Stimulated activated memory B cell treated with anti-CD40 and anti-IgM and Interleukin-4, amounts not matched to agents 10 μg/mL and 1 μg/mL and 100 μg/mL, for 72 hours (primary cell): Measurements from ENCODE around the gene LDLRAD4.

Source experiments
- ATAC-seq: fragments of 150-1000 bp; cut with Tn5 transposase; 2 replicates; pipeline ENCODE4 v1.10.0; 2021
- H3K27ac Mint-ChIP-seq: one replicate; pipeline ENCODE4 v1.8.0; 2022; ENCODE audit warnings: mild to moderate bottlenecking, mixed read lengths
- H3K27me3 Mint-ChIP-seq: one replicate; pipeline ENCODE4 v1.8.0; 2022; ENCODE audit warnings: mixed read lengths
- H3K36me3 Mint-ChIP-seq: one replicate; pipeline ENCODE4 v1.8.0; 2022; ENCODE audit warnings: mixed read lengths
- H3K4me1 Mint-ChIP-seq: one replicate; pipeline ENCODE4 v1.8.0; 2022; ENCODE audit warnings: mixed read lengths
- H3K4me3 Mint-ChIP-seq: one replicate; pipeline ENCODE4 v1.8.0; 2022; ENCODE audit warnings: mild to moderate bottlenecking, moderate library complexity, mixed read lengths
- H3K9me3 Mint-ChIP-seq: one replicate; pipeline ENCODE4 v1.8.0; 2022; ENCODE audit warnings: mixed read lengths

Gene LDLRAD4

GRCh38 chr18:13584825-13585224, 366.3 kb downstream of the LDLRAD4 start:
- Mint-ChIP-seq H3K27me3 (no peaks in the 10 kb centered on the region), H3K27ac (peak overlapping the region; percentile 92), H3K36me3 (no peaks in the 10 kb centered on the region), H3K9me3 (no peaks in the 10 kb centered on the region), H3K4me3 (no peak overlapping the region), H3K4me1 (peaks cover 61% of the 10 kb centered on the region)
- ATAC-seq, result no peak

GRCh38 chr18:13585379-13586153, 367.0 kb downstream of the LDLRAD4 start:
- Mint-ChIP-seq H3K27ac (peak overlapping the region; percentile 92), H3K4me3 (peak overlapping the region; percentile 50), H3K27me3 (no peaks in the 10 kb centered on the region), H3K36me3 (no peaks in the 10 kb centered on the region), H3K4me1 (peaks cover 59% of the 10 kb centered on the region), H3K9me3 (peaks cover 3% of the 10 kb centered on the region)
- peak; percentile 82 for ATAC-seq

GRCh38 chr18:13587001-13587400, 368.4 kb downstream of the LDLRAD4 start:
- peak overlapping the region; percentile 92 for H3K27ac Mint-ChIP-seq
- H3K9me3 Mint-ChIP-seq, result peaks cover 3% of the 10 kb centered on the region
- no peaks in the 10 kb centered on the region for H3K36me3 Mint-ChIP-seq
- no peak for ATAC-seq
- no peak overlapping the region for H3K4me3 Mint-ChIP-seq
- H3K4me1 Mint-ChIP-seq, result peaks cover 59% of the 10 kb centered on the region
- H3K27me3 Mint-ChIP-seq, result no peaks in the 10 kb centered on the region

- Mint-ChIP-seq H3K9me3 (peaks cover 3% of the 10 kb centered on the region), H3K27me3 (no peaks in the 10 kb centered on the region), H3K4me1 (peaks cover 59% of the 10 kb centered on the region), H3K36me3 (no peaks in the 10 kb centered on the region), H3K27ac (peak overlapping the region; percentile 92), H3K4me3 (no peak overlapping the region)
- ATAC-seq, result no peak
Measured at GRCh38 chr18:13587477-13587876, 368.9 kb downstream of the LDLRAD4 start.

- no peak for ATAC-seq
- Mint-ChIP-seq H3K36me3 (no peaks in the 10 kb centered on the region), H3K4me3 (no peak overlapping the region), H3K27ac (peak overlapping the region; percentile 92), H3K9me3 (peaks cover 3% of the 10 kb centered on the region), H3K4me1 (peaks cover 59% of the 10 kb centered on the region), H3K27me3 (no peaks in the 10 kb centered on the region)
Measured at GRCh38 chr18:13587937-13588336, 369.4 kb downstream of the LDLRAD4 start.

GRCh38 chr18:13589316-13589715, 370.8 kb downstream of the LDLRAD4 start:
- peak overlapping the region; percentile 11 for H3K27ac Mint-ChIP-seq
- no peaks in the 10 kb centered on the region for H3K36me3 Mint-ChIP-seq
- H3K4me1 Mint-ChIP-seq, result peaks cover 50% of the 10 kb centered on the region
- H3K4me3 Mint-ChIP-seq, result no peak overlapping the region
- ATAC-seq, result no peak
- H3K27me3 Mint-ChIP-seq, result no peaks in the 10 kb centered on the region
- peaks cover 3% of the 10 kb centered on the region for H3K9me3 Mint-ChIP-seq

- Mint-ChIP-seq H3K36me3 (no peaks in the 10 kb centered on the region), H3K27me3 (no peaks in the 10 kb centered on the region), H3K9me3 (peaks cover 3% of the 10 kb centered on the region), H3K4me3 (no peak overlapping the region), H3K27ac (peak overlapping the region; percentile 11), H3K4me1 (peaks cover 44% of the 10 kb centered on the region)
- ATAC-seq, result no peak
Measured at GRCh38 chr18:13589943-13590342, 371.4 kb downstream of the LDLRAD4 start.

- Mint-ChIP-seq H3K9me3 (peaks cover 20% of the 10 kb centered on the region), H3K27me3 (no peaks in the 10 kb centered on the region), H3K27ac (no peak overlapping the region), H3K36me3 (peaks cover 23% of the 10 kb centered on the region), H3K4me3 (no peak overlapping the region), H3K4me1 (peaks cover 21% of the 10 kb centered on the region)
- ATAC-seq, result no peak
Measured at GRCh38 chr18:13592246-13592645, 373.7 kb downstream of the LDLRAD4 start.

- Mint-ChIP-seq H3K4me1 (peaks cover 7% of the 10 kb centered on the region), H3K27me3 (no peaks in the 10 kb centered on the region), H3K4me3 (no peak overlapping the region), H3K36me3 (peaks cover 27% of the 10 kb centered on the region), H3K9me3 (peaks cover 26% of the 10 kb centered on the region), H3K27ac (no peak overlapping the region)
- no peak for ATAC-seq
Measured at GRCh38 chr18:13594551-13594950, 376.0 kb downstream of the LDLRAD4 start.

- no peak overlapping the region for H3K4me3 Mint-ChIP-seq
- H3K9me3 Mint-ChIP-seq, result peaks cover 24% of the 10 kb centered on the region
- H3K36me3 Mint-ChIP-seq, result peaks cover 27% of the 10 kb centered on the region
- H3K27me3 Mint-ChIP-seq, result no peaks in the 10 kb centered on the region
- peaks cover 12% of the 10 kb centered on the region for H3K4me1 Mint-ChIP-seq
- no peak for ATAC-seq
- no peak overlapping the region for H3K27ac Mint-ChIP-seq
Measured at GRCh38 chr18:13597068-13597467, 378.5 kb downstream of the LDLRAD4 start.

GRCh38 chr18:13598591-13598990, 380.0 kb downstream of the LDLRAD4 start:
- ATAC-seq, result no peak
- H3K4me3 Mint-ChIP-seq, result no peak overlapping the region
- no peaks in the 10 kb centered on the region for H3K27me3 Mint-ChIP-seq
- H3K27ac Mint-ChIP-seq, result no peak overlapping the region
- peaks cover 12% of the 10 kb centered on the region for H3K4me1 Mint-ChIP-seq
- H3K9me3 Mint-ChIP-seq, result peaks cover 24% of the 10 kb centered on the region
- peaks cover 27% of the 10 kb centered on the region for H3K36me3 Mint-ChIP-seq

GRCh38 chr18:13599031-13599430, 380.5 kb downstream of the LDLRAD4 start:
- ATAC-seq, result no peak
- no peaks in the 10 kb centered on the region for H3K27me3 Mint-ChIP-seq
- H3K4me3 Mint-ChIP-seq, result no peak overlapping the region
- peaks cover 12% of the 10 kb centered on the region for H3K4me1 Mint-ChIP-seq
- H3K27ac Mint-ChIP-seq, result no peak overlapping the region
- H3K9me3 Mint-ChIP-seq, result peaks cover 24% of the 10 kb centered on the region
- peaks cover 27% of the 10 kb centered on the region for H3K36me3 Mint-ChIP-seq

- no peak for ATAC-seq
- Mint-ChIP-seq H3K36me3 (no peaks in the 10 kb centered on the region), H3K27me3 (no peaks in the 10 kb centered on the region), H3K4me3 (no peak overlapping the region), H3K27ac (no peak overlapping the region), H3K4me1 (peaks cover 22% of the 10 kb centered on the region), H3K9me3 (peaks cover 3% of the 10 kb centered on the region)
Measured at GRCh38 chr18:13603304-13604019, 384.9 kb downstream of the LDLRAD4 start.

- ATAC-seq, result no peak
- no peak overlapping the region for H3K4me3 Mint-ChIP-seq
- H3K4me1 Mint-ChIP-seq, result peaks cover 35% of the 10 kb centered on the region
- no peaks in the 10 kb centered on the region for H3K9me3 Mint-ChIP-seq
- no peak overlapping the region for H3K27ac Mint-ChIP-seq
- no peaks in the 10 kb centered on the region for H3K36me3 Mint-ChIP-seq
- no peaks in the 10 kb centered on the region for H3K27me3 Mint-ChIP-seq
Measured at GRCh38 chr18:13604786-13605185, 386.2 kb downstream of the LDLRAD4 start.

GRCh38 chr18:13605477-13605876, 386.9 kb downstream of the LDLRAD4 start:
- ATAC-seq, result no peak
- Mint-ChIP-seq H3K4me3 (no peak overlapping the region), H3K27ac (no peak overlapping the region)

GRCh38 chr18:13605901-13606300, 387.3 kb downstream of the LDLRAD4 start:
- H3K27me3 Mint-ChIP-seq, result no peaks in the 10 kb centered on the region
- peaks cover 39% of the 10 kb centered on the region for H3K4me1 Mint-ChIP-seq
- no peak overlapping the region for H3K4me3 Mint-ChIP-seq
- no peak overlapping the region for H3K27ac Mint-ChIP-seq
- H3K9me3 Mint-ChIP-seq, result no peaks in the 10 kb centered on the region
- ATAC-seq, result no peak
- no peaks in the 10 kb centered on the region for H3K36me3 Mint-ChIP-seq

More at GRCh38 chr18:13605477-13605876, 386.9 kb downstream of the LDLRAD4 start:
- no peaks in the 10 kb centered on the region for H3K27me3 Mint-ChIP-seq
- no peaks in the 10 kb centered on the region for H3K36me3 Mint-ChIP-seq
- no peaks in the 10 kb centered on the region for H3K9me3 Mint-ChIP-seq
- H3K4me1 Mint-ChIP-seq, result peaks cover 36% of the 10 kb centered on the region
